ENCODE measurements around the gene FAXC.
"Not testable (repeated sequence)": the region's sequence is repeated elsewhere in the genome, so short reads cannot be mapped to it uniquely, and the experiment has no call there.

DNA sequence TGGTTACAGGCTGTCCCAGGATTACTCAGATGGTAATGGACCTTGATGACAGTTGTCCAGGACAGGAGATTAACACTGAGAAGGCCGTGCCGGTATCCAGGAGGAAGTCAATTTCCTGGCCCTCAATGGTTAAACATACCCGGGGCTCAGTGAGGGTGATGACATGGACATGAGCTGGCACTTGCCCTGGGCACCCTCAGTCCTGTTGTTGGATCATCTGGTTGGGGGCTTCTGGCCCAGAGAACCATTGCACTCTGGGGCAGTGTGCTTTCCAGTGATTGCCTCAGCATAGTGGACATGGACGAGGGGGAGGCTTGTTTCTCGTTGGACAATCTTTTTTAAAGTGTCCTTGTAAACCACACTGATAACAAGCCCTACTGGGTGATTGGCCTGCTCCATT is 84.0 kb downstream of the FAXC start:
- TF ChIP-seq, protein P1, sequence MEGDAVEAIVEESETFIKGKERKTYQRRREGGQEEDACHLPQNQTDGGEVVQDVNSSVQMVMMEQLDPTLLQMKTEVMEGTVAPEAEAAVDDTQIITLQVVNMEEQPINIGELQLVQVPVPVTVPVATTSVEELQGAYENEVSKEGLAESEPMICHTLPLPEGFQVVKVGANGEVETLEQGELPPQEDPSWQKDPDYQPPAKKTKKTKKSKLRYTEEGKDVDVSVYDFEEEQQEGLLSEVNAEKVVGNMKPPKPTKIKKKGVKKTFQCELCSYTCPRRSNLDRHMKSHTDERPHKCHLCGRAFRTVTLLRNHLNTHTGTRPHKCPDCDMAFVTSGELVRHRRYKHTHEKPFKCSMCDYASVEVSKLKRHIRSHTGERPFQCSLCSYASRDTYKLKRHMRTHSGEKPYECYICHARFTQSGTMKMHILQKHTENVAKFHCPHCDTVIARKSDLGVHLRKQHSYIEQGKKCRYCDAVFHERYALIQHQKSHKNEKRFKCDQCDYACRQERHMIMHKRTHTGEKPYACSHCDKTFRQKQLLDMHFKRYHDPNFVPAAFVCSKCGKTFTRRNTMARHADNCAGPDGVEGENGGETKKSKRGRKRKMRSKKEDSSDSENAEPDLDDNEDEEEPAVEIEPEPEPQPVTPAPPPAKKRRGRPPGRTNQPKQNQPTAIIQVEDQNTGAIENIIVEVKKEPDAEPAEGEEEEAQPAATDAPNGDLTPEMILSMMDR (IDR thresholded peaks at IDR 0.05): not testable (repeated sequence)
- TF ChIP-seq POLR2A (IDR thresholded peaks at IDR 0.05): not testable (repeated sequence)
